Stimulated activated CD4-positive, alpha-beta T cell treated with anti-CD3 and anti-CD28 coated beads, TNF-alpha, amount 100 ng/mL, for 24 hours (primary cell): Measurements from ENCODE around the gene MGST1.

Experiments used
- DNase-seq, 3 experiments: peaks; one replicate each; pipeline ENCODE4 v3.0.0-alpha.2; 2020; ENCODE audit warnings: low read depth in 3 of 3

The MGST1 gene

GRCh38 chr12:16347391-16348298 is at the start of gene MGST1:
Gene MGST1, plus strand, starts transcription at chr12:16347645. Its CDS starts 6,608 bp downstream, at chr12:16354253.
- DNase-seq = no peak

GRCh38 chr12:16299403-16299802 is 48.0 kb upstream of the MGST1 start:
- DNase-seq = no peak

- no peak for DNase-seq
Measured at GRCh38 chr12:16300122-16300521, 47.3 kb upstream of the MGST1 start.

GRCh38 chr12:16300736-16301135 is 46.7 kb upstream of the MGST1 start:
- DNase-seq = no peak

GRCh38 chr12:16303939-16304338 is 43.5 kb upstream of the MGST1 start:
- DNase-seq = no peak

- DNase-seq = no peak
Measured at GRCh38 chr12:16307856-16308475, 39.5 kb upstream of the MGST1 start.

GRCh38 chr12:16310934-16311333 is 36.5 kb upstream of the MGST1 start:
- DNase-seq = no peak

- DNase-seq = no peak
Measured at GRCh38 chr12:16323010-16323409, 24.4 kb upstream of the MGST1 start.

GRCh38 chr12:16323638-16324037 is 23.8 kb upstream of the MGST1 start:
- no peak for DNase-seq

GRCh38 chr12:16324272-16324671 is 23.2 kb upstream of the MGST1 start:
- no peak for DNase-seq

- no peak for DNase-seq
Measured at GRCh38 chr12:16324772-16325171, 22.7 kb upstream of the MGST1 start.

GRCh38 chr12:16325426-16325825 is 22.0 kb upstream of the MGST1 start:
- DNase-seq = no peak

- no peak for DNase-seq
Measured at GRCh38 chr12:16327963-16328362, 19.5 kb upstream of the MGST1 start.

GRCh38 chr12:16329594-16329993 is 17.9 kb upstream of the MGST1 start:
- DNase-seq = no peak

GRCh38 chr12:16330560-16330959 is 16.9 kb upstream of the MGST1 start:
- no peak for DNase-seq

- DNase-seq = no peak
Measured at GRCh38 chr12:16331998-16332397, 15.4 kb upstream of the MGST1 start.

GRCh38 chr12:16335838-16336237 is 11.6 kb upstream of the MGST1 start:
- DNase-seq = no peak

GRCh38 chr12:16344269-16344668 is 3.2 kb upstream of the MGST1 start:
- no peak for DNase-seq

GRCh38 chr12:16345105-16345504 is 2.3 kb upstream of the MGST1 start:
- DNase-seq = no peak

GRCh38 chr12:16346958-16347357 is 487 bp upstream of the MGST1 start:
- no peak for DNase-seq

GRCh38 chr12:16348435-16349130 is 1.1 kb downstream of the MGST1 start:
- no peak for DNase-seq

GRCh38 chr12:16349131-16349460 is 1.7 kb downstream of the MGST1 start:
- DNase-seq = no peak

- DNase-seq = no peak
Measured at GRCh38 chr12:16350682-16351081, 3.2 kb downstream of the MGST1 start.
